Activated CD8-positive, alpha-beta T cell treated with anti-CD3 and anti-CD28 coated beads for 36 hours (primary cell): ENCODE data around the gene SUGCT. TPM values are rescaled to one million over a fixed set of nuclear protein-coding genes. Genes with fewer than 3 reads are reported as not detected.

Source experiments
- ATAC-seq: fragments of 200-7000 bp; cut with Tn5 transposase; one replicate; pipeline ENCODE4 v1.10.0; 2021; ENCODE audit warnings: mild to moderate bottlenecking, moderate library complexity
- CTCF ChIA-PET: fragments of 350-600 bp; sonication (Branson Sonifier 250); formaldehyde crosslinking; loops from one replicate; lab custom pipeline; 2021; ENCODE audit warnings: antibody characterized with exemption; lab: Charles Lee
- POLR2A ChIA-PET: fragments of 350-600 bp; sonication (Branson Sonifier 250); formaldehyde crosslinking; loops from one replicate; lab custom pipeline; 2021; ENCODE audit warnings: antibody characterized with exemption; lab: Charles Lee
- DNase-seq: peaks from one replicate; pipeline ENCODE4 v3.0.0-alpha.2; 2020
- H3K27ac Mint-ChIP-seq: one replicate; pipeline ENCODE4 v1.8.0; 2021; ENCODE audit warnings: mild to moderate bottlenecking, mixed read lengths
- H3K27me3 Mint-ChIP-seq: one replicate; pipeline ENCODE4 v1.8.0; 2021; ENCODE audit warnings: mixed read lengths
- H3K36me3 Mint-ChIP-seq: one replicate; pipeline ENCODE4 v1.8.0; 2021; ENCODE audit warnings: low read depth, mixed read lengths
- H3K4me1 Mint-ChIP-seq: one replicate; pipeline ENCODE4 v1.8.0; 2021; ENCODE audit warnings: low read depth, mixed read lengths
- H3K4me3 Mint-ChIP-seq: one replicate; pipeline ENCODE4 v1.8.0; 2021; ENCODE audit warnings: mild to moderate bottlenecking, moderate library complexity, mixed read lengths
- H3K9me3 Mint-ChIP-seq: one replicate; pipeline ENCODE4 v1.8.0; 2021; ENCODE audit warnings: mixed read lengths
- intact Hi-C: fragments of 100-400 bp; cut with micrococcal nuclease; formaldehyde crosslinking; loops from one replicate; pipeline ENCODE4 v1.10.0; 2022
- total RNA-seq, 2 experiments: library from RNA; stranded (reverse); gene quantifications; one replicate each; pipeline ENCODE4 v1.2.3, GENCODE V29; 2021
- TF ChIP-seq, protein P1 (sequence below): fragments of 200-600 bp; IDR thresholded peaks from one replicate; pipeline ENCODE4 v1.8.0; 2022; ENCODE audit warnings: antibody characterized with exemption, mild to moderate bottlenecking

The SUGCT gene
- total RNA-seq, 2 experiments from 2014 or later = 1.6 to 2.0 TPM

DNA sequence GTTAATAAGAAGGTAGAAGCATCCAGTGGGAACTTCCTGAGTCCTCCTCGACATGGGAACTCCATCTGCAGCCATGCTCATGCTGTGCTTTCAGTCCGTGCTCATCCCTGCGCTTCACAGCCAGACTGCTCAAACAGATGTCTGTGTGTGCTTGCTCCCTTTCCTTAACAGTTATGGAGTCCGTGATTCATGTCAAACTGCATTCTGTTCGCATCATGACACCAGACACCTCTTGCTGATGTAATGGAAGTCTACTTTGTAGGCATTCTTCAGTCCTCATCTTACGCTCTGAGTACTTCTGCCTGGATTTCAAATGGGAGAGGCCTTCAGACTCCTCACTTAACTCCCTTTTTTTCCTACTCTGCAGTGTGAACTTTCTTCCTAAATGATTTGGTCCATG lies 304.9 kb downstream of the SUGCT start:
- CTCF ChIA-PET = no interaction called here
- ATAC-seq = no peak
- intact Hi-C loops = no loop called here
- no peaks in the 10 kb centered on the region for H3K4me1 Mint-ChIP-seq
- POLR2A ChIA-PET = no interaction called here
- peaks cover 19% of the 10 kb centered on the region for H3K9me3 Mint-ChIP-seq
- H3K27ac Mint-ChIP-seq = no peak overlapping the region
- H3K4me3 Mint-ChIP-seq = no peak overlapping the region
- H3K27me3 Mint-ChIP-seq = no peaks in the 10 kb centered on the region
- TF ChIP-seq, protein P1, sequence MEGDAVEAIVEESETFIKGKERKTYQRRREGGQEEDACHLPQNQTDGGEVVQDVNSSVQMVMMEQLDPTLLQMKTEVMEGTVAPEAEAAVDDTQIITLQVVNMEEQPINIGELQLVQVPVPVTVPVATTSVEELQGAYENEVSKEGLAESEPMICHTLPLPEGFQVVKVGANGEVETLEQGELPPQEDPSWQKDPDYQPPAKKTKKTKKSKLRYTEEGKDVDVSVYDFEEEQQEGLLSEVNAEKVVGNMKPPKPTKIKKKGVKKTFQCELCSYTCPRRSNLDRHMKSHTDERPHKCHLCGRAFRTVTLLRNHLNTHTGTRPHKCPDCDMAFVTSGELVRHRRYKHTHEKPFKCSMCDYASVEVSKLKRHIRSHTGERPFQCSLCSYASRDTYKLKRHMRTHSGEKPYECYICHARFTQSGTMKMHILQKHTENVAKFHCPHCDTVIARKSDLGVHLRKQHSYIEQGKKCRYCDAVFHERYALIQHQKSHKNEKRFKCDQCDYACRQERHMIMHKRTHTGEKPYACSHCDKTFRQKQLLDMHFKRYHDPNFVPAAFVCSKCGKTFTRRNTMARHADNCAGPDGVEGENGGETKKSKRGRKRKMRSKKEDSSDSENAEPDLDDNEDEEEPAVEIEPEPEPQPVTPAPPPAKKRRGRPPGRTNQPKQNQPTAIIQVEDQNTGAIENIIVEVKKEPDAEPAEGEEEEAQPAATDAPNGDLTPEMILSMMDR = no peak
- peaks cover 2% of the 10 kb centered on the region for H3K36me3 Mint-ChIP-seq
- no peak for DNase-seq

DNA sequence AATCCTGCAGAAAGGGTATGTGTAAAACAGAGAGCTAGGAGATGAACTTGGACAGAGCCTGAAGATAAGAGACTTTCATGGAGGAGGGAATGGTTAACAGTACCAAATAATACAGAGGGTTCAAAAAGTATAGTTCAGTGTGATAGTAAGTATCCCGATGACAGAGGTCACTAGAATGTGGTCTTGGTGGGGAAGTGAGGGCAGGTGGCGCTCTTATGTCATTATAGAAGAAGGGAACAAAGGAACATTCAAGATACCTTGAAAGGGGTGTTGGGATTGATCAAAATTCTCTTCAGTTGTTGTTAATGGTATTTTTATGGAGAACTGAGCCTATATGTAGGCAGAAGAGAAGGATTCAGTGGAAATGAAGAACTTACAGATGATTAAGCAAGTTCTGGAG lies 312.5 kb downstream of the SUGCT start:
- ATAC-seq (no peak), DNase-seq (no peak)

DNA sequence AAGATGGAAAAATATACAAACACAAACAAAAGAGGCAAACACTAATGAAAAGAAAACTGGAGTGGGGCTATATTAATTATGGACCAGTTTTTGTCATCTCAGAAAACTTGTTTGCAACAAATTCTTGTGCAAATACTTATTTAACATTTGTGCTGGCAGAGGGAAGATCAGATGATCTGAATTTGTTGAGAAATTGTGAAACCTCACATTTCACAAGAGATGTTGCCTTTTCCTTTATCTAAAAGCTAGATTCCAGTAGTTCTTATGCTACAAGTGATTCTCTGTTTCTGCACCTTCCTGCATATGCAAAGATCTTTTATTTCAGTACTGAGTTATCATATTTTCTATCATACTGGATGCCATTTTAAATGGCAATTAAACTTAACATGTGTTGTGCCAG lies 320.7 kb downstream of the SUGCT start:
- H3K4me3 Mint-ChIP-seq = no peak overlapping the region
- no peaks in the 10 kb centered on the region for H3K36me3 Mint-ChIP-seq
- H3K4me1 Mint-ChIP-seq = no peaks in the 10 kb centered on the region
- TF ChIP-seq, protein P1 = no peak
- H3K9me3 Mint-ChIP-seq = no peaks in the 10 kb centered on the region
- ATAC-seq = no peak
- intact Hi-C loops = no loop called here
- no peak for DNase-seq
- POLR2A ChIA-PET = no interaction called here
- CTCF ChIA-PET = no interaction called here
- H3K27ac Mint-ChIP-seq = no peak overlapping the region
- no peaks in the 10 kb centered on the region for H3K27me3 Mint-ChIP-seq

More for the DNA sequence above, 312.5 kb downstream of the SUGCT start:
- Mint-ChIP-seq H3K36me3 (peaks cover 2% of the 10 kb centered on the region), H3K4me1 (no peaks in the 10 kb centered on the region), H3K27me3 (peaks cover 1% of the 10 kb centered on the region), H3K4me3 (no peak overlapping the region), H3K27ac (no peak overlapping the region), H3K9me3 (peaks cover 5% of the 10 kb centered on the region)
- CTCF ChIA-PET = no interaction called here
- TF ChIP-seq, protein P1 = no peak
- intact Hi-C loops = no loop called here
- POLR2A ChIA-PET = no interaction called here

DNA sequence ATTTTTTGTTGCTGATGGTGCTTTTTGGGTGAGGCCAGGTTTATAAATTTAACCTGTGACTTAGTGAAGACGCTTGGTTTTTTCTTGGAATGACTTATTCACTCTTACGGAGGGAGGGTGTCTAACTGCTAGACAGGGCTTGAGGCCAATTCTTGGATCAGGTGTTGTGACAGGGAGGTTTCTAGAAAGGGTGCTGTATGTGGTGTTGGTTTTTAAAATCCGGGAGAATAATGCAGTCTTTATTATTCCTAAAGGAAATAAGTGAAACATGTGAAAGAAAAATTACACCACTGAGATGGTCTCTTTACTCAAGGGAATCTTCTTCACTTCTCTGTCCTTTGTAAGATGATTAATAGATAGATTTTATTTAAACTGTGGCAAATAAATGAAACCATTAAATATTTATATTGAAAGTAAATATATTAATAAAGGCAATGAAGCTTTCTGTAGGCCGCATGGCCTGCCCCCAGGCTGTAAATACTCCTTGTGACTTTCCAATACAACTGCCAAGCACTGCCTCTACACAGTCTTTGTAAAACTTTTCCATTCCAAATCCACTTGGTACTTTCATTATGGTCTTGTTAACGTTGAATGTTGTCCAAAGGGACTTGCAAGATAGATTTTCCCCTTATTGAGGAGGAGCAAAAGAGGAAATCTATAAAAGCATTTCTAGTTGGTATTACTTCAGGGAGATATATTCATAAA lies 323.1 kb downstream of the SUGCT start:
- ChIA-PET CTCF (no interaction called here), POLR2A (no interaction called here)
- Mint-ChIP-seq H3K4me3 (no peak overlapping the region), H3K9me3 (no peaks in the 10 kb centered on the region), H3K4me1 (no peaks in the 10 kb centered on the region), H3K27ac (no peak overlapping the region), H3K27me3 (no peaks in the 10 kb centered on the region), H3K36me3 (no peaks in the 10 kb centered on the region)
- TF ChIP-seq, protein P1 = no peak
- intact Hi-C loops = no loop called here
- ATAC-seq (no peak), DNase-seq (no peak)

DNA sequence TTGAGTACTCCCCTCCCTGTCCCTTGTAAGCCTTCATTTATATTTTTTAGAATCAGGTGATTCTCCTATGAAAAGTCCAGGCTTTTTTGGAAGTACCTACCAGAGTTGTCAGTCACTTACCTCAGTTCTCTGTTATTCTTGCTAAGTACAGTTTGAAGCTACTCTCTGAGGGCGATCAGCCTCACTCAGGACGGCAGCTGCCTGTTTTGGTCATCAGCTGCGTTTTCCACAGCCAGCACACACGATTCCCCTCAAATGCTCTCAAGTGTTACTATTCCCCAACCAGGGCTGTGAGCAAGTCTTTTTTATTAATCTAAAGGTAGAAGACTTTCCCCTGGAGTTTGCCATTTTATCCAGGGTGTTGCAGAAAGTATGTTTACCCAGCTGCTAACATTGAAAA lies 328.6 kb downstream of the SUGCT start:
- DNase-seq (no peak), ATAC-seq (no peak)
- H3K36me3 Mint-ChIP-seq = no peaks in the 10 kb centered on the region
- no peak overlapping the region for H3K4me3 Mint-ChIP-seq
- ChIA-PET POLR2A (no interaction called here), CTCF (interaction anchor here (1.2 kb wide), 1 partner anchor 9 kb away, joined by 3 read pairs; no protein-coding TSS in a partner anchor)
- no peaks in the 10 kb centered on the region for H3K27me3 Mint-ChIP-seq
- no peaks in the 10 kb centered on the region for H3K4me1 Mint-ChIP-seq
- H3K9me3 Mint-ChIP-seq = no peaks in the 10 kb centered on the region
- intact Hi-C loops = no loop called here
- TF ChIP-seq, protein P1 = no peak
- H3K27ac Mint-ChIP-seq = no peak overlapping the region
